NT2/D1 (cell line): ENCODE measurements around the gene ARHGAP25.

ENCODE experiments used
- DNase-seq: peaks from one replicate; pipeline ENCODE4 v3.0.0-alpha.2; 2011; ENCODE audit warnings: low read depth, low spot score
- H3K27me3 ChIP-seq: 2 replicates; pipeline ENCODE4 v1.6.0; 2011; ENCODE audit warnings: mild to moderate bottlenecking; ENCODE audit not compliant: insufficient read length, insufficient read depth
- H3K36me3 ChIP-seq: 2 replicates; pipeline ENCODE4 v1.6.1; 2011; ENCODE audit warnings: mild to moderate bottlenecking, low read length, mixed read lengths; ENCODE audit not compliant: insufficient read depth, insufficient read length
- H3K4me1 ChIP-seq: 2 replicates; pipeline ENCODE4 v1.5.1; 2011; ENCODE audit not compliant: insufficient read depth, insufficient read length
- H3K4me3 ChIP-seq: 2 replicates; pipeline ENCODE4 v1.5.1; 2011; ENCODE audit warnings: low read depth; ENCODE audit not compliant: insufficient read length
- H3K9ac ChIP-seq: 2 replicates; pipeline ENCODE4 v1.6.0; 2011; ENCODE audit warnings: low read depth; ENCODE audit not compliant: insufficient read length
- H3K9me3 ChIP-seq: 2 replicates; pipeline ENCODE4 v1.5.1; 2011; ENCODE audit warnings: mild to moderate bottlenecking, low read length; ENCODE audit not compliant: insufficient read depth
- SUZ12 ChIP-seq: IDR thresholded peaks from 2 replicates; pipeline ENCODE4 v1.6.1; 2011; ENCODE audit not compliant: insufficient read length, insufficient read depth; ENCODE audit errors: extremely low read depth
- YY1 ChIP-seq: IDR thresholded peaks from 2 replicates; pipeline ENCODE4 v1.6.1; 2011; ENCODE audit not compliant: insufficient read length, insufficient read depth
- ZNF274 ChIP-seq: IDR thresholded peaks from 2 replicates; pipeline ENCODE4 v1.6.1; 2011; ENCODE audit warnings: mild to moderate bottlenecking, low read depth, low read length

ARHGAP25 gene

GRCh38 chr2:68744366-68744912 is 9.8 kb downstream of the ARHGAP25 start:
- H3K4me3 ChIP-seq, result no peak overlapping the region
- H3K9ac ChIP-seq, result no peak overlapping the region
- H3K36me3 ChIP-seq, result no peaks in the 10 kb centered on the region
- DNase-seq, result no peak
- no peak for TF ChIP-seq YY1
- TF ChIP-seq ZNF274, result no peak
- TF ChIP-seq SUZ12, result no peak
- H3K4me1 ChIP-seq, result no peaks in the 10 kb centered on the region
- no peaks in the 10 kb centered on the region for H3K27me3 ChIP-seq
- H3K9me3 ChIP-seq, result no peaks in the 10 kb centered on the region

DNA sequence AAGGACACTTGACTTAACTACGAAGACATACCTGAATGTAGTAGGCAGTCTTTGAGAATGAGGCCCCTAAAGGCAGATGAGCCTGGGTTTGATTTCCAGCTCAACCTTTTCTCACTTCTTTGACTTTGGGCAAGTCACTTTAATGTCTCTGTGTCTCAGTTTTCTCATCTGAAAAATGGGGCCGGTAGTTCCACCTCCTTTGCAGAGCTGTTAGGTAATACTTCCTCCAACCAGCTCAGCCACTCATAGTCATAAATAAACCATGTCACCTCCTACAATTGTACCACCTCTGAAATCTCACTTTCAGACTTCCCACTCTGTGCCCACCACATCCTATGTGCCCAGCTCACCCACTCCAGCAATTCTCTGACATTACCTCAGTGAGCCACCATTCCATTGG is 10.4 kb downstream of the ARHGAP25 start:
- no peak overlapping the region for H3K9ac ChIP-seq
- H3K36me3 ChIP-seq, result no peaks in the 10 kb centered on the region
- no peak for DNase-seq
- no peak overlapping the region for H3K4me3 ChIP-seq
- no peaks in the 10 kb centered on the region for H3K4me1 ChIP-seq
- H3K9me3 ChIP-seq, result no peaks in the 10 kb centered on the region
- TF ChIP-seq ZNF274, result no peak
- TF ChIP-seq SUZ12, result no peak
- TF ChIP-seq YY1, result no peak
- no peaks in the 10 kb centered on the region for H3K27me3 ChIP-seq

DNA sequence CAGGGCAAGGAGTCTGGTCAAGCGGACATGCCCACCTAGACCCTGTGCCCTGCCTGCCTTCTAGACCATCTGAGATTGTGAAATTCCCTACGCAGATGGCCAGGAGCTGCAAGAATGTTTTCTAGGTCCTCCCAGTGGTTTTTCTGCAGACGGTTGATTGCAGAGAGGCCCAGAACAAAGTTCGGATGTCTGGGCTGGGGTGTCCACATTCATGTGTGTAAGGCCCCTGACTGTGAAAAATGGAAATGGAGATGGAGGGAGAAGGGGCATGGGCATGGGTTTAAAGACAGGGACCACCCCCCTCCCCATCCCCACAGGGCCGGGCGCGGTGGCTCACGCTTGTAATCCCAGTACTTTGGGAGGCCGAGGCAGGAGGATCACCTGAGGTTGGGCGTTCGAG is 11.8 kb downstream of the ARHGAP25 start:
- Histone ChIP-seq H3K9me3 (no peaks in the 10 kb centered on the region), H3K27me3 (no peaks in the 10 kb centered on the region), H3K4me3 (no peak overlapping the region), H3K4me1 (no peaks in the 10 kb centered on the region), H3K9ac (no peak overlapping the region), H3K36me3 (no peaks in the 10 kb centered on the region)
- TF ChIP-seq SUZ12 (no peak), ZNF274 (no peak), YY1 (no peak)
- no peak for DNase-seq

- H3K36me3 ChIP-seq, result no peaks in the 10 kb centered on the region
- no peak overlapping the region for H3K4me3 ChIP-seq
- no peak for DNase-seq
- H3K9ac ChIP-seq, result no peak overlapping the region
- TF ChIP-seq YY1 (no peak), ZNF274 (no peak), SUZ12 (no peak)
- H3K9me3 ChIP-seq, result no peaks in the 10 kb centered on the region
- no peaks in the 10 kb centered on the region for H3K27me3 ChIP-seq
- H3K4me1 ChIP-seq, result no peaks in the 10 kb centered on the region
Measured at GRCh38 chr2:68747413-68747812, 12.8 kb downstream of the ARHGAP25 start.

GRCh38 chr2:68747900-68748299 is 13.3 kb downstream of the ARHGAP25 start:
- Histone ChIP-seq H3K36me3 (no peaks in the 10 kb centered on the region), H3K27me3 (no peaks in the 10 kb centered on the region), H3K9me3 (no peaks in the 10 kb centered on the region), H3K4me3 (no peak overlapping the region), H3K4me1 (no peaks in the 10 kb centered on the region), H3K9ac (no peak overlapping the region)
- no peak for TF ChIP-seq YY1
- no peak for TF ChIP-seq ZNF274
- TF ChIP-seq SUZ12, result no peak
- no peak for DNase-seq

DNA sequence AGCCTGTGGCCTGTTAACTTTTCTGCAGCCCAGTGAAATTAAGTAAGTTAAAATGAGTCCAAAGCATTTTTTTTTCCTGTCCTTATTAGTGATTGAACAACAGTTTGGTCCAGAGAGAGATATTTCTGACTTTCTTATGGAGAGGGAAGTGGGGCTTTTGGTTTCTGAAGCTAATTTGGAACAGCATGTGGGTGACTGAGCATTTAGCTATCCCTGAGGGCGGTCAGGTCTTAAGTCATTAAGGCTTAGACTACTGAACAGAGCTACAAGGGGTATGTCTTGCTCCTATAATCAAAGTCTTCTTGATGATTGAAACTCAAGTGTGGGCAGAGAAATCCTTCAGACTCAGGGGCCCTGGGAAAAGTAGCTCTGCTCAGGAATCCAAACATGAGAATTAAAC is 14.0 kb downstream of the ARHGAP25 start:
- H3K4me1 ChIP-seq, result no peaks in the 10 kb centered on the region

GRCh38 chr2:68749345-68749744 is 14.7 kb downstream of the ARHGAP25 start:
- no peaks in the 10 kb centered on the region for H3K27me3 ChIP-seq
- DNase-seq, result no peak
- TF ChIP-seq SUZ12 (no peak), YY1 (no peak), ZNF274 (no peak)
- no peaks in the 10 kb centered on the region for H3K9me3 ChIP-seq
- H3K4me3 ChIP-seq, result no peak overlapping the region
- no peaks in the 10 kb centered on the region for H3K36me3 ChIP-seq
- H3K4me1 ChIP-seq, result no peaks in the 10 kb centered on the region
- no peak overlapping the region for H3K9ac ChIP-seq

More for the DNA sequence above, 14.0 kb downstream of the ARHGAP25 start:
- H3K9me3 ChIP-seq, result no peaks in the 10 kb centered on the region
- no peak overlapping the region for H3K9ac ChIP-seq
- H3K4me3 ChIP-seq, result no peak overlapping the region
- TF ChIP-seq YY1, result no peak
- TF ChIP-seq ZNF274, result no peak
- no peak for TF ChIP-seq SUZ12
- H3K27me3 ChIP-seq, result no peaks in the 10 kb centered on the region
- H3K36me3 ChIP-seq, result no peaks in the 10 kb centered on the region
- no peak for DNase-seq
